ENCODE data around the gene GLT8D2.
"Not testable (repeated sequence)": the region's sequence is repeated elsewhere in the genome, so short reads cannot be mapped to it uniquely, and the experiment has no call there.

GLT8D2 gene

GRCh38 chr12:104050436-104050835 lies 449 bp upstream of the GLT8D2 start:
- DNase-seq (ENCODE audit: low spot score), result no peak

DNA sequence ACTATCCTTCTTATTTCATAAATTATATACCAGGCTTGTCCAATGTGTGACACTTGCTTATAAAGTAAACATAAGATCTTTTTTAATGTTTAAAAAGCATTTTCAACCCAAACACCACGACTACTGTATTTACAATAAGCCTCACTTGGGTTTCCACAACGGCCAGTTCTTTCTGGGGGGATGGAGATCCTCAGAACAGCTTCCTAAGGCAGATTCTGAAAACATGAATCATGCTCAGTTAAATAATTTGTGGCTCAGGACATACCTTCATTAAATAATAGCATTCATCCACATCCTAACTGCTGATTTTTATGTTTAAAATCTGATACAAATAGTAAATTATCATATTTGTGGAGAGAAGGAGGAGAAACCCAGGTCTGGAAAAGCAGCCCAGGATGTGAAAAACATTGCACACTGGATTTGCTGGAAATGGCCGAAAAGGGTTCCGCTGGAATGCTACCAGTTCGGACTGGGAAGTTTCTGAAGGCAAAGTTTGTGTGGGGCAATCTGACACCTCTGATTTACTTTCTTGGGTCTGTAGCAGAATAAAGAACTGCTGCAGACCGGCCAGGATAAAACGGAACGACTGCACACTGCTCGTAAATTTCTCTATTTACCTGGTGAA lies 597 bp downstream of the GLT8D2 start:
- no peak for DNase-seq (ENCODE audit: low spot score)

DNA sequence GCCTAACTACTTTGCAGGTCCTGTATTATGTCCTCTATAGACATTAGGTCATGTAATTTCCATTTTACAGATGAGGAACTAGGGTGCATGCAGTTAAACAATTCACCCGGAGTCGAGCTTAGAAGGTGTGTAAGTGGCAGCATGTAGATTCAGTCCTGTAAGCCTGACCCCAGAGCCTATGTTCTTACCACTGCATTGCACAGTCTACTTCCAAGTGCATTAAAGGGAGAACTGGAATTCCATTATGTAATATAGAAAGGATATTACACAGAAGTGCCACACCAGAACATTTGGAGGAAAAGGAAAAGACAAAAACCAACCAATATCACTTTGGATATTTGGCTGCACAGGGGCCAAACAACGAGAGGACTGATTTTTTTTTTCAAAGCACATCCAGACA lies 1.2 kb downstream of the GLT8D2 start:
- no peak for DNase-seq (ENCODE audit: low spot score)

GRCh38 chr12:104048162-104048561 lies 1.8 kb downstream of the GLT8D2 start:
- DNase-seq (ENCODE audit: low spot score), result no peak

DNA sequence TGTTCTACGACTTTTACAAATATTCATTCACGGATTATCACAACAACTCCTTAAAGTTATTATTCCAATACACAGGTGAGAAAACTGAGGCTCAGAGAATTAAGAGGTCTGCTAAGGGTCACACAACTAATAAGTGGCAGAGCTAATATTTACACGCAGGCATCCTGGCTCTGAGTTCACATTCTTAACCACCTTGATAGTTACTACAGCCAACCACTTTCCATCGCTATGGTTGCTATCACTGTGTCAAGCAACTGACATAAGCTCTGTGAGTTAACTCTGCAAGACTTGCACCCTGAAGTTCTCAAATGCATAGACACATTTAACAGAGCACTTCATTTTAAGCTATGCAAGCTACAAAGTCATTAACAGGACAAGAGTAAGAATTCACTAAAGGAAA lies 3.7 kb downstream of the GLT8D2 start:
- DNase-seq (ENCODE audit: low spot score), result no peak

- DNase-seq (ENCODE audit: low spot score), result no peak
Measured at GRCh38 chr12:104044158-104044557, 5.8 kb downstream of the GLT8D2 start.

GRCh38 chr12:104042580-104042979 lies 7.4 kb downstream of the GLT8D2 start:
- DNase-seq (ENCODE audit: low spot score), result no peak

DNA sequence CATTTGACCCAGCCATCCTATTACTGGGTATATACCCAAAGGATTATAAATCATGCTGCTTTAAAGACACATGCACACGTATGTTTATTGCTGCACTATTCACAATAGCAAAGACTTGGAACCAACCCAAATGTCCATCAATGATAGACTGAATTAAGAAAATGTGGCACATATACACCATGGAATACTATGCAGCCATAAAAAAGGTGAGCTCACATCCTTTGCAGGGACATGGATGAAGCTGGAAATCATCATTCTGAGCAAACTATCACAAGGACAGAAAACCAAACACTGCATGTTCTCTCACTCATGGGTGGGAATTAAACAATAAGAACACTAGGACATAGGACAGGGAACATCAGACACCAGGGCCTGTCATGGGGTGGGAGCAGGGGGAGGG lies 10.2 kb downstream of the GLT8D2 start:
- DNase-seq (ENCODE audit: low spot score), result not testable (repeated sequence)

DNA sequence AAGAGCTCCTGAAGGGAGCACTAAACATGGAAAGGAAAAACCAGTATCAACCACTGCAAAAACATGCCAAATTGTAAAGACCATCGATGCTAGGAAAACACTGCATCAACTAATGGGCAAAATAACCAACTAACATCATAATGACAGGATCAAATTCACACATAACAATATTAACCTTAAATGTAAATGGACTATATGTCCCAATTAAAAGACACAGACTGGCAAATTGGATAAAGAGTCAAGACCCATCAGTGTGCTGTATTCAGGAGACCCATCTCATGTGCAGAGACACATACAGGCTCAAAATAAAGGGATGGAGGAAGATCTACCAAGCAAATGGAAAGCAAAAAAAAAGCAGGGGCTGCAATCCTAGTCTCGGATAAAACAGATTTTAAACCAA lies 13.8 kb downstream of the GLT8D2 start:
- DNase-seq (ENCODE audit: low spot score), result not testable (repeated sequence)

GRCh38 chr12:104030596-104030995 lies 19.4 kb downstream of the GLT8D2 start:
- DNase-seq (ENCODE audit: low spot score), result not testable (repeated sequence)

DNA sequence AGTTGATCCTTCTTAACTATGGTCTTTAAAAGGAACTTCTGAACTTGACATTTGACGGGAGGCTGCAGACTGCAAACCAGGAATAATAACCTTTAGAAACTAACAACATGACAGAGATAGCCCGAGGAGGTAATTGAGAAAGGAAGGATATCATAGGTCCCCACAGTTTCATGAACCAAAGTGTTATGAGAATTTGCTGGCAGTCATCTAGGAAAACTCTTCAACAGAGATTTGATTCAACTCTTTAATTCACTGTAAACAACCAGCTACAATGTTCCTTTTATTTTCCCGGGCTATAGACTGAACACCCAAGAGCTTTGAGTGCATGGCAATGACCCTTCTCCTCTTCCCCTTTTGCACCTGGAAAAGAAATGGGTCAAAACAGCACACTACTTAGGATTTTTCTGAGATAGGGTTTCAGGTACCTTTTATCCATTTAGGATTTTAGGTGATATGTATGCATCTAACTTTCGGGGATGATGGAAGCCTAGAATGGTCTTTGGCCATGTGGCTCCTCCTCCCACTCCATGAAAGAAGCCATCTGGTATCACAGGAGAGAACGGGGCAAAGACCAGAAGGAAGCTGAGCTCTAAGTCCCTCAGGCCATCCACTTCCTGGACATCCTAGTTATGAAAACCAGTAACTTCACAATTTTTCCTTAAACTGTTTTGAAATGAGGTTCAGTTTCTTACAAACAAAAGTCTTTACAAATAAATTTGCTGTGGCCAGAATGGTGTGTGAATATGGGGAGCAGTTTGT lies 23.0 kb downstream of the GLT8D2 start:
- no peak for DNase-seq (ENCODE audit: low spot score)

DNA sequence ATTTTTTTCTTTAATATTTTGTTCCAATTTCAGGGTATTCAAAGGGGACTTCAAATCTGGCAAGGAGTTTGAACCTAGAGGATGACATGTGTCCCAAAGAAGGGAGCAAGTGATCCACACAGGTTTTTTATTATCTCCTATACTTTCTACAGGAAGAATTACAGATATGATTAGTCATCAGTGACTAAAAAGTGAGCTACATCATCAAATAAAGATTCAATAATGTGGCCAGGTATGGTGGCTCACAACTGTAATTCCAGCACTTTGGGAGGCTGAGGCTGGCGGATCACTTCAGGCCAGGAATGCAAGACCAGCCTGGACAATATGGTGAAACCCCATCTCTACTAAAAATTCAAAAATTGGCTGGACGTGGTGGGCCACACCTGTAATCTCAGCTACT lies 24.2 kb downstream of the GLT8D2 start:
- no peak for DNase-seq (ENCODE audit: low spot score)

- no peak for DNase-seq (ENCODE audit: low spot score)
Measured at GRCh38 chr12:104024348-104024747, 25.6 kb downstream of the GLT8D2 start.

GRCh38 chr12:104023710-104024109 lies 26.3 kb downstream of the GLT8D2 start:
- no peak for DNase-seq (ENCODE audit: low spot score)

DNA sequence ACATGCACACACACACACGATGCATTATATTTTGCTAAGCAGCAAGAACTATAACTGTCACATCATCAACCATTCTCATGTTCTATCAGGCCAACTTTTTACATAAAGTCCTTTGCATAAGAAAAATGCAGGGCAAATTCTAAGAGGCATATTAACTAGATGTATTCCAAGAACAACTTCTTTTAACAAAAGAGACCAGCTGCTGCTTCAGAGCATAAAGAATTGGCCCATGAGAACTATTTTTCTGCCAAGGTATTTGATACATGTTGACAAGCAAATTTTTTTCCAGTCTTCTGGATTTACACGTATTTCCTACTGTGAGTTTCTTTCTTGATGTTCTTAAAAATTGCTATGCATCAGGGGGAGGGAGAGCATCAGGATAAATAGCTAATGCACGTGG lies 27.2 kb downstream of the GLT8D2 start:
- no peak for DNase-seq (ENCODE audit: low spot score)

GRCh38 chr12:104021862-104022261 lies 28.1 kb downstream of the GLT8D2 start:
- DNase-seq (ENCODE audit: low spot score), result not testable (repeated sequence)

- DNase-seq (ENCODE audit: low spot score), result no peak
Measured at GRCh38 chr12:104012331-104012730, 37.7 kb downstream of the GLT8D2 start.

GRCh38 chr12:104011253-104011652 lies 38.7 kb downstream of the GLT8D2 start:
- no peak for DNase-seq (ENCODE audit: low spot score)

GRCh38 chr12:104010606-104011169 lies 39.3 kb downstream of the GLT8D2 start:
- no peak for DNase-seq (ENCODE audit: low spot score)

- DNase-seq (ENCODE audit: low spot score), result no peak
Measured at GRCh38 chr12:104010121-104010520, 39.9 kb downstream of the GLT8D2 start.

GRCh38 chr12:104006929-104007328 lies 43.1 kb downstream of the GLT8D2 start:
- DNase-seq (ENCODE audit: low spot score), result no peak

- no peak for DNase-seq (ENCODE audit: low spot score)
Measured at GRCh38 chr12:104003596-104003995, 46.4 kb downstream of the GLT8D2 start.

GRCh38 chr12:104002686-104003085 lies 47.3 kb downstream of the GLT8D2 start:
- no peak for DNase-seq (ENCODE audit: low spot score)

Data from activated CD4-positive, alpha-beta T cell treated with anti-CD3 and anti-CD28 coated beads, Interleukin-2, Interleukin-4, amounts not matched to agents 100 ng/mL and 50 ng/mL, durations not matched to agents 16 hours and 8 hours (primary cell).